ENCODE measurements around the gene TREM1.
"Not testable (repeated sequence)": the region's sequence is repeated elsewhere in the genome, so short reads cannot be mapped to it uniquely, and the experiment has no call there.

TREM1 gene

GRCh38 chr6:41257369-41258195 is 28.9 kb downstream of the TREM1 start:
- no peak for DNase-seq

- no peak for DNase-seq
Measured at GRCh38 chr6:41256383-41256782, 30.1 kb downstream of the TREM1 start.

- DNase-seq, result no peak
Measured at GRCh38 chr6:41255638-41256246, 30.7 kb downstream of the TREM1 start.

- no peak for DNase-seq
Measured at GRCh38 chr6:41255110-41255509, 31.4 kb downstream of the TREM1 start.

- no peak for DNase-seq
Measured at GRCh38 chr6:41252401-41253169, 33.9 kb downstream of the TREM1 start.

- DNase-seq, result no peak
Measured at GRCh38 chr6:41247882-41248705, 38.4 kb downstream of the TREM1 start.

GRCh38 chr6:41247288-41247865 is 39.1 kb downstream of the TREM1 start:
- DNase-seq, result no peak

- not testable (repeated sequence) for DNase-seq
Measured at GRCh38 chr6:41246529-41246928, 40.0 kb downstream of the TREM1 start.

- no peak for DNase-seq
Measured at GRCh38 chr6:41239467-41240159, 46.9 kb downstream of the TREM1 start.

GRCh38 chr6:41237128-41237527 is 49.4 kb downstream of the TREM1 start:
- DNase-seq, result no peak

- no peak for DNase-seq
Measured at GRCh38 chr6:41236276-41236675, 50.2 kb downstream of the TREM1 start.

GRCh38 chr6:41232667-41233066 is 53.8 kb downstream of the TREM1 start:
- DNase-seq, result no peak

GRCh38 chr6:41231246-41231645 is 55.2 kb downstream of the TREM1 start:
- no peak for DNase-seq

GRCh38 chr6:41229721-41230120 is 56.8 kb downstream of the TREM1 start:
- no peak for DNase-seq

GRCh38 chr6:41228616-41229015 is 57.9 kb downstream of the TREM1 start:
- DNase-seq, result no peak

GRCh38 chr6:41228096-41228495 is 58.4 kb downstream of the TREM1 start, which contains the start of gene TREML4:
TREML4 (plus strand) TSS chr6:41228349; CDS start chr6:41228428, 79 bp downstream.
- no peak for DNase-seq

GRCh38 chr6:41226752-41227151 is 59.7 kb downstream of the TREM1 start:
- no peak for DNase-seq

GRCh38 chr6:41224800-41225199 is 61.7 kb downstream of the TREM1 start:
- DNase-seq, result no peak
